Mesodermal cell (in vitro differentiated cells): Measurements from ENCODE around the gene EGR4. TPM values are rescaled to one million over a fixed set of nuclear protein-coding genes. Genes with fewer than 3 reads are reported as not detected.

ENCODE experiments used
- H3K27ac ChIP-seq: 2 replicates; pipeline ENCODE4 v1.7.0; 2013; ENCODE audit warnings: mild to moderate bottlenecking, low read depth, low read length, moderate library complexity; ENCODE audit not compliant: severe bottlenecking
- H3K36me3 ChIP-seq: 2 replicates; pipeline ENCODE4 v1.7.1; 2013; ENCODE audit warnings: mild to moderate bottlenecking, low read length, moderate library complexity; ENCODE audit not compliant: control insufficient read depth, insufficient read depth
- H3K4me1 ChIP-seq: one replicate; pipeline ENCODE4 v1.7.1; 2013; ENCODE audit warnings: mild to moderate bottlenecking, low read length; ENCODE audit not compliant: insufficient read depth, control insufficient read depth, poor library complexity, severe bottlenecking
- H3K4me3 ChIP-seq: 2 replicates; pipeline ENCODE4 v1.7.0; 2013; ENCODE audit warnings: low read length, control low read depth, mild to moderate bottlenecking; ENCODE audit not compliant: insufficient read depth, poor library complexity, severe bottlenecking; ENCODE audit errors: extremely low read depth
- H3K9me3 ChIP-seq: 2 replicates; pipeline ENCODE4 v1.7.1; 2013; ENCODE audit warnings: mild to moderate bottlenecking, low read length, moderate library complexity; ENCODE audit not compliant: control insufficient read depth
- WGBS, 2 experiments: methylation state at CpG; one replicate each; pipeline ENCODE4 v1.1.5; 2013; ENCODE audit warnings: missing lambda C conversion rate in 2 of 2; ENCODE audit not compliant: insufficient coverage in 2 of 2; 5-methylcytosine and 5-hydroxymethylcytosine counted together
- polyA plus RNA-seq, 2 experiments: library from polyadenylated mRNA; stranded (reverse); fragments of 50-300 nt; gene quantifications; one replicate each; pipeline ENCODE4 v1.2.3, GENCODE V29; 2013

The EGR4 gene
- polyA plus RNA-seq (2013, experiment 1 of 2): not detected
- polyA plus RNA-seq (2013, experiment 2 of 2): not detected

DNA sequence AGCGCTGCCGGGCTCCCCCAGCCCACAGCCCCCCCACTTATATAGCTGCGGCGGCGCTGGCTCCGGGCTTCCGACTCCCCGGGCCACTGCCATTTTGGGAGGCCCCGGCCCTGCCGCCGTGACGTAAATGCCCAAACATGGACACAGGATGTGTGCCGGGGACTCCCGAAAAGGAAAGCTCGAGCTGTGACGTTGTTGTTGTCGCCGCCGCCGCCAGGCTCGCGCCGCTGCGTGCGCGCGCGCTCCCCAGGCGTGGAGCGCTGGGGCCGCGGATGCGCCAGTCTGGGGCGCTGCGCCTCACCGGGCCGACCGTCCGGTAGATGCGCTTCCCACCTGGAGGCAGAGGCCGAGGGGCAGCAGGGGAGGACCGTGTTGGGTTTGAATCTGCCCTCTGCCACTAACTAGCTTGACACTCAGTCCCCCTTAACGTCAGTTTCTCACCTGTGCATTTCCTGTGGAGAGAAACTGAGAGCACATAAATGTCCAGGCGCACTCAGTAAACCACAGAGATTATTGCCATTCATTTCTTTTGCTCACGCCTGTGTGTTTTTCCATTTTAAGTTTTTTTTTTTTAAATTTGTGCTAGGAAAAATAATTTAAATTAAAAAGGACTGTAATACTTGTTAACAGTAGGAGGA, at the start of gene EGR4:
Gene EGR4, minus strand, starts transcription at position 15 of the 638 bp plus-strand sequence. CDS start 231 bp downstream, outside the sequence.
- WGBS, 2 experiments: 1 to 5% methylated on average over 17 to 38 of the region's 45 CpGs
- Histone ChIP-seq H3K36me3 (no peaks in the 10 kb centered on the region), H3K27ac (no peak within 1 kb of the TSS), H3K4me3 (peak within 1 kb of the TSS; percentile 40), H3K4me1 (peaks cover 5% of the 10 kb centered on the region), H3K9me3 (no peaks in the 10 kb centered on the region)

DNA sequence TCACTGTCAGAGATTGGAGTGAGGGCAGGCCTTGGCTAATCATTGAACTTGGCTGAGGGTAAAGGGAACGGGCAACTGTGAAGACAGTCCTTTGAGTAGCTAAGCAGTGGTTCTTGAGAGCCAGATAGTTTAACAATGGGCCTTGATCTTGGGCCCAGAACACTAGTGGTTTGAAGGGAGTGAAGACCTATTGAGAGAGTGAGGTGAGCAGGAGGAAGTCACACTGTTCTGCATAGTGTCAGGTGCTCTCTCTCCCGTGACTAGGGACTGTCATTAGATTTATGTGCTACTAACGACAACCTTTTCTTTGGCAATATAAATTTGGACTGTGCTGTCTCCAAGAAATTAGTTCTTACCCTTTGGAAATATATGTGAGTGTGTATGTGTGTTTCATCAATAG, 47.7 kb upstream of the EGR4 start:
- H3K36me3 ChIP-seq: no peaks in the 10 kb centered on the region
- 88% methylated on average over 3 of the region's 3 CpGs; no CpG with 5 or more reads in 1 of the 2 experiments for WGBS, 2 experiments
- H3K4me3 ChIP-seq: no peak overlapping the region
- no peak overlapping the region for H3K27ac ChIP-seq
- H3K9me3 ChIP-seq: no peaks in the 10 kb centered on the region
- no peaks in the 10 kb centered on the region for H3K4me1 ChIP-seq

DNA sequence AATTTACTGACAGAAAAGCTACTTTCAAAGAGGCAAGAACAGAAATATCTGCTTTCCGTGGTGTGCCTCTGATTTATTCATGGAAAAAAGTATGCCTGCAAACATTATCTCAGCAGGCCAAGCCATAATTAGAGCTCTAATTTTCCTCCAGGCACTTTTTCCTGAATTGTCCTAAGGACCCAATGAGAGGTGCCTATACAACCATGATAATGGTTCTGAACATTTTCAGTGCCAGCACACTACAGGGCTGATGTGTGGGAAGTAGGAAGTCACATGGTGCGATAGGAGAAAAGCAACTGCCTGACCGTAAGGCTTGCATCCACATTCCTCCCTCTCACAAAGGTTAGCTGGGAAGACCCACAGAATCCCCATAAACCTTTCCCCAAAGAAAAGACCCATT, 45.9 kb upstream of the EGR4 start:
- H3K4me1 ChIP-seq: no peaks in the 10 kb centered on the region
- 73 to 100% methylated on average over 1 of the region's 3 CpGs for WGBS, 2 experiments
- no peaks in the 10 kb centered on the region for H3K9me3 ChIP-seq
- no peak overlapping the region for H3K4me3 ChIP-seq
- no peaks in the 10 kb centered on the region for H3K36me3 ChIP-seq
- no peak overlapping the region for H3K27ac ChIP-seq

DNA sequence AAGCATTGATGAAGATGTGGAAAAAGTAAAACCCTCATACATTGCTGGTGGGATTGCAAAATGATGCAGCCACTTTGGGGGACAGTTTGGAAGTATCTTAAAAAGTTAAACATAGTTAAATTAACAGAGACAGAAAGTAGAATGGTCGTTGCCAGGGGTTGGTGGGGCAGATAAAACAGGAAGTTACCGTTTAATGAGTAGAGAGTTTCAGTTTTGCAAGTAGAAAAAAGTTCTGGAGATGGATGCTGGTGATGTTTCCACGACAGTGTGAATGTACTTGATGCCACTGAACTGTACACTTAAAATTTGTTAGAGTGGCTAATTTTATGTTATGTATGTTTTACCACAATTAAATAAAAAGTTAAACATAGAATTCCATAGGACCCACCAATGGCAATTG, 44.5 kb upstream of the EGR4 start:
- H3K4me1 ChIP-seq: no peaks in the 10 kb centered on the region
- 64% methylated on average over 3 of the region's 3 CpGs; no CpG with 5 or more reads in 1 of the 2 experiments for WGBS, 2 experiments
- H3K4me3 ChIP-seq: no peak overlapping the region
- no peak overlapping the region for H3K27ac ChIP-seq
- no peaks in the 10 kb centered on the region for H3K36me3 ChIP-seq
- no peaks in the 10 kb centered on the region for H3K9me3 ChIP-seq

DNA sequence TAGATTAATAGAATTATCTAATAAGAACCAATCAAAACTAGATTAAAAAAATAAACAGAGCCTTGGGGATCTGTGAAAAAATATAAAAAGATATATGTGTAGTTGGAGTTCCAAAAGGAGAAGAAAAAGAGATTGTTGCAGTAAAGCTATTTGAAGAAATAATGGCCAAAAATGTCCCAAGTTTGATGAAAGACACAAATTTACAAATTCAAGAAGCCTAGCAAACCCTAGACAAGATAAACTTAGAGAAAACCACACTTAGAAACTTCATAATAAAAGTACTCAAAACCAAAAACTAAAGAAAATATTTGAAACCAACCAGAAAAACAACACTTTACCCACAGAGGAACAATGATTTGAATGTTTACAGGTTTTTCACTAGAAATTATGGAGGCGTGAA, 41.3 kb upstream of the EGR4 start:
- no peaks in the 10 kb centered on the region for H3K36me3 ChIP-seq

DNA sequence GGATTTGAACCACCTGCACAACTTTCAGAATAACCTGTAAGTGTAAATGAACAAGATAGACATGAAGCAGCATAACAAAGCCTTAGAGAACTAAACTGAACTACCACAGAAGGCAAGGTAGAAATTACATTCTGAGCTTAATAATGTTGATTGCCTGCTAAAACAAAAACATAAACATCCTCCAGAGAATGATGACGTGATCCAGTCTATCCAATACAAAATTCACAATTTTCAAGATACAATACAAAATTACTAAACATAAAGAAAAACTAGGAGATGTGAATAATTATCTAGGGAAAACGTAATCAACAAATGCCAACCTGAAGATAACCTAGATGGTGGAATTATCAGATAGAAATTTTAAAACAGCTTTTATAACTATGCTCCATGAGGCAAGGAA, 40.7 kb upstream of the EGR4 start:
- H3K9me3 ChIP-seq: no peaks in the 10 kb centered on the region
- H3K27ac ChIP-seq: no peak overlapping the region
- H3K4me3 ChIP-seq: no peak overlapping the region
- H3K4me1 ChIP-seq: no peaks in the 10 kb centered on the region
- H3K36me3 ChIP-seq: no peaks in the 10 kb centered on the region
- WGBS, 2 experiments: no CpG with 5 or more reads among the region's 2 CpGs

More for the DNA sequence above, 41.3 kb upstream of the EGR4 start:
- no CpG with 5 or more reads among the region's 1 CpG for WGBS, 2 experiments
- no peaks in the 10 kb centered on the region for H3K9me3 ChIP-seq
- no peak overlapping the region for H3K27ac ChIP-seq
- no peaks in the 10 kb centered on the region for H3K4me1 ChIP-seq
- H3K4me3 ChIP-seq: no peak overlapping the region

DNA sequence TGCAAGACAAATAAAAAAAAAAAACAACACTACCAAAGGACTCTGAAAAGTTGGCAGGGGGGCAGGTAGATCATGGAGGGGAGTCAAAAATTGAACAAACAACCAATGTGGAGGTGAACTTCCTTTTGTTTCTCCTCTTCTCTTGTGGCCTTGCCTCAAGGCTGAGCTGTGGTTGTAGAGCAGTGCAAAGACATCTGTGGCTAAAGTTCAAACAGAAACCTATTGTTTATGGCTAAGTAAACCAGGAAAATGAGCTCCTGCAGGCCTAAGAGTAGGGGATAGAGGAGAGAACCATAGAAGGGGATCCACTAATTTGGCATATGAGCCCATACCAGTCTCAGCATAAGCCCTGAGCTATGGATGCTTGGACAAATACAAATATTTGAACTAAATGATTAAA, 40.2 kb upstream of the EGR4 start:
- Histone ChIP-seq H3K9me3 (no peaks in the 10 kb centered on the region), H3K27ac (no peak overlapping the region), H3K4me1 (no peaks in the 10 kb centered on the region)

DNA sequence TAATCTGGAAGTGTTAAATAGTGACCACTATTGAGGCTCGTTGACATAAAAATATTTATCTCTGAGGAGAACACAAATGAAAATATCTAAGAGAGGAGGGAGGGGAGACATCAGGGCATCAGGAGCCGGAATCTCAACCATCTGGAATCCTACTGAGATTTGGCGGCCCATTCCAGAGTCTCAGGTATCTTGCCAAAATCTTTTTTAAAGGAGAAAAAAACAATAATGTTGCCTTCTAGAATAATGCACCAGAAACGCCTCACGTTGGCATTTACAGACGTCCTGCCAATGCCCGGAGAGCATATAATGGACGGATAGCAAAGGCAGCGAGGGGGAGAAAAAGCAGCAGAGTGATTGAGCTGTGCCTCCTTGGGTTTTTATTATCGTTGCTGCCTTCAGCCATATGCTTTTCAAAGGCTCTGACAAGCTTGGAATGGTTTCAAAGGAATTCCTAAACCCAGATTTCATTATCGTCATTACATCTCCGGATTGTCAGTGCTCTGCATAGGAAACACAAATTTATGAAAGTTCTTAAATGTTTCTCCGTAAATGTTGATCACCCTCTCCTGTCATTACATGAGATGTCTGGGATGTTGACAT, 30.9 kb upstream of the EGR4 start:
- H3K4me1 ChIP-seq: no peaks in the 10 kb centered on the region
- WGBS, 2 experiments: 67 to 74% methylated on average over 9 to 10 of the region's 13 CpGs
- no peaks in the 10 kb centered on the region for H3K9me3 ChIP-seq
- no peak overlapping the region for H3K27ac ChIP-seq
- no peak overlapping the region for H3K4me3 ChIP-seq
- no peaks in the 10 kb centered on the region for H3K36me3 ChIP-seq

More for the DNA sequence above, 40.2 kb upstream of the EGR4 start:
- H3K4me3 ChIP-seq: no peak overlapping the region
- no peaks in the 10 kb centered on the region for H3K36me3 ChIP-seq

DNA sequence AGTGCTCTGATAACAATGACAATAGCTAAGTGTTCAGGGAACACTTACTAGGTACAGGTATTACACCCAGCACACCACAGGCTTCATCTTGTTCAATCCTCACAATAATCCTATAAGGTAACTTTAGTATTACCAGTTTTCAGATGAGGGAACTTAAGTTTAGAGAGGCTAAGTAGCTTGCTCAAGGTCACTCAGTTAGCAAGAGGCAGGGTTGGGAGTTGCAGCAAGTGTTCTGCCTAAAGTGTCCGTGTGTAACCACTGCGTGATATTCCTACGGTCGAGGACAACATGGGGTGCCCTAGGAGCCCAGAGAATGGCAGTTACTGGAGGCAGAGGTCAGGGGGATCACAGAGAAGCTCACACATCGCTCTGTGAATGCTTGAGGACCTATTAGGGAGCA, 30.2 kb upstream of the EGR4 start:
- H3K4me3 ChIP-seq: no peak overlapping the region
- no peak overlapping the region for H3K27ac ChIP-seq
- H3K36me3 ChIP-seq: no peaks in the 10 kb centered on the region
- 81 to 82% methylated on average over 5 of the region's 5 CpGs for WGBS, 2 experiments
- H3K9me3 ChIP-seq: no peaks in the 10 kb centered on the region
- H3K4me1 ChIP-seq: no peaks in the 10 kb centered on the region

DNA sequence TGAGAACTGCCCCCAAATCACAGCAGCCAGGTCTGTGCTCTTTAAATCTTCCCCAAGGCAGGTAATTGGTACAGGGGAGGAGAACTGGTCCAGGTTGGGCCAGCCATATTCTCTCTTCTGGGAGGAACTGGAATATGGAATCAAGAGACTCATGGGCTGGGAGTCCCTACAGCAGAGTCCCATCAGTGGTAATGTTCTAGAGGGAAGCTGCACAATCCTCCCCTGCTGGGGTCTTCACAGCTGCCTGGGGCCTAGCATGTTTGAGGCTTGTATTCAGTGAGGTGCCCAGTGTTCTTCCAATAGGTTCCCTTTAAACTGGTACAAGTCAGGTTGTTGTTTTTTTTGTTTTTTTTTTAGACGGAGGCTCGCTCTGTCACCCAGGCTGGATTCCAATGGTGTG, 21.1 kb upstream of the EGR4 start:
- H3K36me3 ChIP-seq: no peaks in the 10 kb centered on the region
- 97 to 100% methylated on average over 2 of the region's 2 CpGs for WGBS, 2 experiments

DNA sequence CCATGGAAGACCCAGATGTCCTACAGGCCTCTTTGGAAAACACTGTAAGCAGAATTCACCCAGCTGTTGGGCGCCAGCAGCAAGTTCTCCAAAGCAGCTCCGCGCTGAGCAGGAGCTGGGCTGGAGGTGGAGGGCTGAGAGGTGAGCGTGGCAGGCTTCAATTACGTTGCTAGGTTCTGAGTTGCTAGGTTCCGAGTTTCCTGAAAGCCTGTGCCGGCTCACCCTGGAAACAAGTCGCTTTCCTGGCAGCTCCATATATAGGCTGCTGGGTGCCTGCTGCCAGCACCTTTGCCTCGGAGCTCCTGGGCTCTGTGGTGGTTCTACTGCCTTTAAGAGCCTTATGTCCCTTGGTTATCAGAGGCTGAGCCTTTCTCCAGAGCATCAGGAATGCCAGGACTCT, 14.4 kb upstream of the EGR4 start:
- H3K9me3 ChIP-seq: no peaks in the 10 kb centered on the region
- no peak overlapping the region for H3K4me3 ChIP-seq
- H3K36me3 ChIP-seq: no peaks in the 10 kb centered on the region
- WGBS, 2 experiments: 84% methylated on average over 8 to 9 of the region's 9 CpGs
- no peak overlapping the region for H3K27ac ChIP-seq
- no peaks in the 10 kb centered on the region for H3K4me1 ChIP-seq

More for the DNA sequence above, 21.1 kb upstream of the EGR4 start:
- Histone ChIP-seq H3K4me3 (no peak overlapping the region), H3K9me3 (no peaks in the 10 kb centered on the region), H3K27ac (no peak overlapping the region), H3K4me1 (no peaks in the 10 kb centered on the region)
